ENCODE results near the gene TMEM213.

TMEM213 gene

DNA sequence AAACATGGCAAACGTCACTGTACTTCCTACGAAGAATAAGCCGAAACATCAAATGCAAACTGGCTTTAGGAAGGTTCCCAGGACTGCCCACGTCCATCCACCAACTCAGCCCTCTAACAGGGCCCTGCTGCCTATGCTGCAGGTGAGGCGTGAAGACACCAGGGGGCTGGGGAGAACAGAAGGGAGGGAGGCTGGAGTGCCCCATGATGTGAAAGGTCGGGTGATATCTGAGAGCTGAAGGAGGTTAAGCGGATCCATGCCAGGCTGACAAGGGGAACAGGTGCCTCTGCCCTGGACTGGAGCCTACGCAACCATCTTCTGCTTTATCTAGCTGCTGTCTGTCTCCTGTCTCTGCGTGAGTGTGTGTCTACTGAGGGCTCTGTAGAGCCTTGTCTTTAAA lies 40.4 kb downstream of the TMEM213 start:
- Mint-ChIP-seq H3K4me1 (peaks cover 7% of the 10 kb centered on the region), H3K27ac (no peak overlapping the region), H3K36me3 (no peaks in the 10 kb centered on the region), H3K4me3 (no peak overlapping the region), H3K9me3 (no peaks in the 10 kb centered on the region), H3K27me3 (peaks cover 26% of the 10 kb centered on the region)
- DNase-seq = no peak
- CTCF ChIA-PET = no interaction called here

DNA sequence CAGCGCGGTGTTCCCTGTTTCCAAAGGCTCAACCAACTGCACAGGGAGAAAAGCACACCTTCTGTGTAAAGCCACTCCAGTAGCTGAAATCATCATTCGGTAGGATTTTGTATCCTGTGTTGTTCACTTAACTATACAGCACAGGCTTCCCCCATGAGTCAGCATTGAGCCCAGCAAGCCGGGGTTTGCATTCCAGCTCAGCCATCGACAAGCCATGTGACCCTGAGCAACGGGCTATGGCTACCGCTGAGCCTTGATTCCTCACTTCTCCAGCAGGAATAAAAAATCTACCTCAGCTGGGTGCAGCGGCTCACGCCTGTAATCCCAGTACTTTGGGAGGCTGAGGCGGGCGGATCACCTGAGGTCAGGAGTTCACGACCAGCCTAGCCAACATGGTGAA lies 44.3 kb downstream of the TMEM213 start:
- Mint-ChIP-seq H3K36me3 (no peaks in the 10 kb centered on the region), H3K27ac (no peak overlapping the region), H3K9me3 (no peaks in the 10 kb centered on the region), H3K4me3 (no peak overlapping the region), H3K27me3 (peaks cover 25% of the 10 kb centered on the region), H3K4me1 (no peaks in the 10 kb centered on the region)
- CTCF ChIA-PET = interaction anchor here (1.2 kb wide), 1 partner anchor 12 kb away, joined by 3 read pairs; no protein-coding TSS in a partner anchor
- no peak for DNase-seq

DNA sequence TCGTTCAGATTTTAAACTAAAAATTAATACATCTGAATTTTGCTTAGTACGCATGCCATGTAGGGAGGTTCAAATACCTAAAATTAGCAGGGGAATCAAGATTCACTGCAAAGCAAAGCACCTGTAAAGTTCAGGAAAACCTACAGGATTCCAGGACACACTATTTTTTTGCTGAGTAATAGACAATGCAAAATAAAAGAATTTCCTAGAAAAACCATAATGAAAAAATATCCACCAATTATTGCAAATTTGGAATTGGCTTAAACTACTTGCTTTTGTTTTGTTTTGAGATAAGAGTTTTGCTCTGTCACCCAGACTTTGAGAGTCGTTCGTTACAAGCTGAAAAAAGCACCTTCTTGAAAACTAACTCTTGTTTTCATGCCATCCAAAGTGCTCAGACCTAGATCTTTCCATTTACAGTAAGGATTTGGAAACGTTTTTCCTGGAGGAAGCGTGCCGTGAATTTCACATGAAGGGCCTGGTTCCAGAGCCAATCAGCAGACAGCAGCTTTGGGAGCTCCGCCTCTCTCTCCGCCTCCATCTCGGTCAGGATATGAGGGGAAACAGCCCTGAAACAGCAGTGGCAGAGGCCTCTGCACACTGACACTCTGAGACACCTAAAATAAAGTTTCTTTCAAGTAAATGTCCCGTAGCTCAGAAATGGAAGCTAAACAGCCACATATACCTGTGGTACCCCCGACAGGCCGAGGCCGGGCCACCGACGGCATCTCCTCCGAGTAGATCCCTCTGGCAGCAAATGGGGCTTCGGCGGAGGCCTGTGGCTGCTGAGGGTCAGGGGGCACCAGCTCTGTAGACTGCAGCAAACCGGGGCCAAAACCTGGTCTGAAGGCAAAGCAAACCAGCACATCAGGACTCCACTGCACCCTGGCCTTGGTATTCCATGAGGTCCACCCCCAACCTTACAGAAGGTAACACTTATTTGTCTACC lies 46.1 kb downstream of the TMEM213 start:
- Mint-ChIP-seq H3K9me3 (no peaks in the 10 kb centered on the region), H3K4me3 (no peak overlapping the region)
- CTCF ChIA-PET = no interaction called here

DNA sequence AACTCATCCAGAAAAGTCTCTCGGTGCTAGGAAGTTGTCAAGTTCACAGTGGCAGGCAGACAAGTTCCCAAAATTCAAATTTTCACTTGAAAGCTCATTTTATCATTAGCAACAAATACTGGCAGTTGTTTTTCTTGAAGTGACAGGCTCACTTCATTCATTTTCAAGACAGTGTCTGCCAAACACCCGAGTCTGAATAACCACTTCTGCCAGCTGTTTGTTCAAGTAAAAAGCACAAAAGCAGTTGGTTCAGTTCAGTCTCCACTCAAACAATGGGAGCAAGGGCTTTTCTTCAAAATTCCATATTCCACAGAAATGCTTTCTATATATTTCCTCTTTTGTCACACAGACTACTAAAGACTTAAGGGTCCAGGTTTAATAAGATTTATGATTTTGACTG lies 47.9 kb downstream of the TMEM213 start:
- H3K4me1 Mint-ChIP-seq = no peaks in the 10 kb centered on the region
- no peaks in the 10 kb centered on the region for H3K36me3 Mint-ChIP-seq
- no peak overlapping the region for H3K27ac Mint-ChIP-seq
- H3K9me3 Mint-ChIP-seq = no peaks in the 10 kb centered on the region
- no peak overlapping the region for H3K4me3 Mint-ChIP-seq
- CTCF ChIA-PET = no interaction called here
- peaks cover 12% of the 10 kb centered on the region for H3K27me3 Mint-ChIP-seq
- no peak for DNase-seq

More for the DNA sequence above, 46.1 kb downstream of the TMEM213 start:
- no peaks in the 10 kb centered on the region for H3K4me1 Mint-ChIP-seq
- peaks cover 21% of the 10 kb centered on the region for H3K27me3 Mint-ChIP-seq
- DNase-seq = no peak
- no peak overlapping the region for H3K27ac Mint-ChIP-seq
- H3K36me3 Mint-ChIP-seq = no peaks in the 10 kb centered on the region

DNA sequence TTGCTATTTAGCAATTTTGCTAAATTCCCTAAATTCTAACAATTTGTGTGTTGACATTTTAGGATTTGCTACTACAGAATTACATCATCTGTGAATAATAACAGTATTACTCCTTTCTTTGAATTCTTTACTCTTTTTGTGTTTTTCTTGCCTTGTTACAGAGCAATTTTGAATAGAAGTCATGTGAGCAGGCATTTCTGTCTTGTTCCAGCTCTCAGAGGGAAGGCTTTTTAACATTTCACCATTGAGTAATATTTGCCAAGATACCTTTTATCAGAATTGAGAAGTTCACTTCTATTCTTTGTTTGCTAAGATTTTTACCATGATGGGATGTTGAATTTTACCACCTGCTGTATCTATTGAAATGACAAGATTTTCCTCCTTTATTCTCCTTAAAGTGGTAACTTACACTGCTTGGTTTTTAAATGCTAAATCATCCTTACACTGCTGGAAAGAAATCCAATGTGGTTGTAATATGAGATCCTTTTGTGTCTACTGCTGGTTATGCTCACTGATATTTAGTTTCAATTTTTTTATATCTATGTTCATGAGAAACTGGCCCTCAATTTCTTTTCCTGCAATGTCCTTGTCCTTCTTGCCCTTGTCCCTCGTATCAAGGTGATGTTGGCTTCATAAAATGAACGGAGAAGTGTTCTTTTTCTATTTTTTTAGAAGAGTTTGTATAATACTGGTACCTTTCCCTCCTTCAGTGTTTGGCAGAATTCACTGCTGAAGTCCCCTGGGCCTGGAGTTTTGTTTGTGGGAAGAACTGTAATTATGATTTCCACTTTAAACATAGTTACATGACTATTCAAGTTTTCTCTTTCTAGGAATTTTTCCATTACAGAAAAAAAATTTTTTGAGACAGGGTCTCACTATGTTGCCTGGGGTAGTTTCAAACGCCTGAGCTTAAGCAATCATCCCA lies 50.5 kb downstream of the TMEM213 start:
- peaks cover 4% of the 10 kb centered on the region for H3K27me3 Mint-ChIP-seq
- no peaks in the 10 kb centered on the region for H3K36me3 Mint-ChIP-seq
- no peak overlapping the region for H3K4me3 Mint-ChIP-seq
- no peaks in the 10 kb centered on the region for H3K9me3 Mint-ChIP-seq
- H3K27ac Mint-ChIP-seq = no peak overlapping the region
- H3K4me1 Mint-ChIP-seq = no peaks in the 10 kb centered on the region
- CTCF ChIA-PET = no interaction called here
- DNase-seq = no peak

DNA sequence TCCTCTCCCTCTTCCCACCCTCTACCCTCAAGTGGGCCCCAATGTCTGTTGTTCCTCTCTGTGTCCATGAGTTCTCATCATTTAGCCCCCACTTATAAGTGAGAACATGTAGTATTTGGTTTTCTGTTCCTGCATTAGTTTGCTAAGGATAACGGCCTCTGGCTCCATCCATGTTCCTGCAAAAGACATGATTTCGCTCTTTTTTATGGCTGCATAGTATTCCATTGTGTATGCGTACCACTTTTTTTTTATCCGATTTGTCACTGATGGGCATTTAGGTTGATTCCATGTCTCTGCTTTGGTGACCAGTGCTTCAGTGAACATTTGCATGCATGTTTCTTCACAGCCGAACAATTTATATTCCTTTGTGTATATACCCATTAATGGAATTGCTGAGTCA lies 51.9 kb downstream of the TMEM213 start:
- Mint-ChIP-seq H3K36me3 (no peaks in the 10 kb centered on the region), H3K27me3 (peaks cover under 1% of the 10 kb centered on the region), H3K4me1 (no peaks in the 10 kb centered on the region), H3K4me3 (no peak overlapping the region), H3K9me3 (no peaks in the 10 kb centered on the region), H3K27ac (no peak overlapping the region)
- no peak for DNase-seq
- CTCF ChIA-PET = no interaction called here

DNA sequence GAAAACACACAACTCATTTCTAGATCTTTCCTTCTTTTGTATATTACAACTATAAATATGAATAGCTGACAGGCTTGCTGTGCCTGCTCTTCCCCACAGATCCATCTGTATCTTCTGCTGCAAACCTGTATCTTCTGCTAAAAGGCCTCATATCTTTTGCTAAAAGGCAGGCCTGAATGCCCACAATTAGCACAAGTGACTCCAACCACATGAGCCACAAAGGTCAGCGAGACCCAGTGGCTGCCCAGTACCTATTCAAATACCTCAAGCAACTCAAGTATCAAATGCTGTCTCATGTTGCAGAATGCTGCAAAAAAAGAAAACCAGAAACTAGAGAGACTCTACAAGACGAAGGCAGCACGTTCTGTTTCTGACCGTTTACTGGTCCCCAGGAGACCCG lies 54.7 kb downstream of the TMEM213 start:
- H3K27me3 Mint-ChIP-seq = no peaks in the 10 kb centered on the region
- H3K36me3 Mint-ChIP-seq = no peaks in the 10 kb centered on the region
- H3K9me3 Mint-ChIP-seq = peaks cover 6% of the 10 kb centered on the region
- no peak overlapping the region for H3K27ac Mint-ChIP-seq
- CTCF ChIA-PET = no interaction called here
- H3K4me1 Mint-ChIP-seq = no peaks in the 10 kb centered on the region
- no peak overlapping the region for H3K4me3 Mint-ChIP-seq
- no peak for DNase-seq

DNA sequence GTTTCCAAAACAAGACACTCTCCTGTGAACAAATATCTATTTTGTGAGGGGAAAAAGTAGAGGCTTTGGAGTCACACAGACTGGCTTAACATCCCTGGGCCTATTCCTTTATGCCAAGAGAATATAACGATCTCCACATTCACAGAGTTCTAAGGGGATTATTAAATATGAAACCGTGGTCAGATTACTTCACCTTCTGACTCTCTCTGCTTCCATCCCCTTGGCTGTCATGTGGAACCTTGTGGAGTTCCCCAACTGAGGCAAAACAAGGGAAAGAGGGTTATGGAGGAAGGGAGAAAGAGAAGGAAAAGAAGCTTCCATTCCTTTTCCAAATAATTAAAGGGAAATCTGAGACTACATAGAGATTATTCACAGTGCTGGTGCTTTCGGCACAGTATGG lies 55.7 kb downstream of the TMEM213 start:
- no peak for DNase-seq
- CTCF ChIA-PET = no interaction called here
- H3K27me3 Mint-ChIP-seq = no peaks in the 10 kb centered on the region
- peaks cover 13% of the 10 kb centered on the region for H3K9me3 Mint-ChIP-seq
- H3K36me3 Mint-ChIP-seq = peaks cover 1% of the 10 kb centered on the region
- H3K27ac Mint-ChIP-seq = no peak overlapping the region
- no peaks in the 10 kb centered on the region for H3K4me1 Mint-ChIP-seq
- H3K4me3 Mint-ChIP-seq = no peak overlapping the region

DNA sequence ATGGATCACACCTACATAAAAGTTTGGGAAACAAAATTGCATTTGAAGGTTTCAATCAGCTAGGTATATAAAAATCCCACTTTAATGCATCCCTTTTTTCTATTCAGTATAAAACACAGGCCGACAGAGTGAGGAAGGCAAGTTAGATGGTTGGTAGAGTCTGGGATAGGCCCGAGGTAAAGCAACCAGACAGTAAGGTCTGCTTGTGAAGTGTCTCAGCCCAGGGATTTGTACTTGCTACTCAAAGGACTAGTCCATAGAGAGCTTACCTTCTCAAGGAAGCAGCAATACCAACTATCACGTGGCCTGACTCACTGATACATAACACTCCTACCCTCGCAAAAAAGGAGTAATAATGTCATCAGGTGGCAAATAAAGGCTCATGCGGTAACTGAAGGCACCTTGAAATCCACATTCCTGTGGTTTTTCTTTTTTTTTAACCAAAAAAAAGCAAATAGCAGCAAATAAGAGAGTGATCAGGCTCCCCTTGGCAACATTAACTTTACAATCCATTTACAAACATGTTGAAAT lies 56.4 kb downstream of the TMEM213 start:
- no peak overlapping the region for H3K27ac Mint-ChIP-seq
- H3K27me3 Mint-ChIP-seq = no peaks in the 10 kb centered on the region
- H3K4me3 Mint-ChIP-seq = no peak overlapping the region
- H3K9me3 Mint-ChIP-seq = peaks cover 15% of the 10 kb centered on the region
- H3K36me3 Mint-ChIP-seq = peaks cover 1% of the 10 kb centered on the region
- no peak for DNase-seq
- H3K4me1 Mint-ChIP-seq = no peaks in the 10 kb centered on the region
- CTCF ChIA-PET = no interaction called here

DNA sequence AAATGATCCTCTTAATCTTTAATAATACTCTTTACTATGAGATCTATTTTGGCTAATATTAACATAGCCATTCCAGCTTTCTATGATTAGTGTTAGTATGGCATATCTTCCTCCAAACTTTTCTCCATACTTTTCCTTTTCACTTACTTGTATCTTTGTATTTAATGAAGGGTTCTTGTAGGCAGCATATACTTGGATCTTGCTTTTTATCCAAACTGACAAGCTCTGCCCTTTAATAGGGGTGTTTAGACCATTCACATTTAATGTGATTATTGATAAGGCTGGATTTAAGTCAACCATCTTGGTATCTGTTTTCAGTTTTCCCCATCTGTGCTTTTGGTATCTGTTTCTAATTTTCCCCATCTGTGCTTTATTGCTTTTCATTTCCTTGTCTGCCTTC lies 59.9 kb downstream of the TMEM213 start:
- no peaks in the 10 kb centered on the region for H3K4me1 Mint-ChIP-seq
- no peaks in the 10 kb centered on the region for H3K27me3 Mint-ChIP-seq
- CTCF ChIA-PET = no interaction called here
- H3K36me3 Mint-ChIP-seq = peaks cover 1% of the 10 kb centered on the region
- no peak overlapping the region for H3K4me3 Mint-ChIP-seq
- H3K27ac Mint-ChIP-seq = no peak overlapping the region
- H3K9me3 Mint-ChIP-seq = peaks cover 15% of the 10 kb centered on the region
- DNase-seq = no peak

DNA sequence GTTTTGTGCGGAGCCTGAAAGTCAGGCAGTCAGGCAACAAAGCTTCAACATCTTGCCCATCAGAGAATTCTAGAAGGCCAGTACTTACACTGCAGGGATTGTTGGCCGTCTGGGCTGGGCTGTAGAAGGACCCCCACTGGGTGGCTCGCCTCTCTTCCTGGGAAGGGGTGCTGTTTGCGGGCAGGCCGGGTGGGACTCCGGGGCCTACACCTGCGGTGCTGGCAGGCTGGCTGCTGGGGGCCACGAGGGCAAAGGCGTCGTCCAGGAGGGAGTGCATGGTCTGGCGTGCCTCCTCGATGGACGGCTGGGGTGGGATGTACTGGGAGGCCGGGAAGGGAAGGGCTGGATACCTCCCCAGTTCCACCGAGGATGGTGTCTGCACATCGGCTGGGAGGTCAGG lies 63.3 kb downstream of the TMEM213 start:
- Mint-ChIP-seq H3K27me3 (no peaks in the 10 kb centered on the region), H3K36me3 (peaks cover 1% of the 10 kb centered on the region), H3K4me3 (no peak overlapping the region), H3K27ac (no peak overlapping the region), H3K9me3 (peaks cover 15% of the 10 kb centered on the region), H3K4me1 (peaks cover 18% of the 10 kb centered on the region)
- CTCF ChIA-PET = no interaction called here
- no peak for DNase-seq

DNA sequence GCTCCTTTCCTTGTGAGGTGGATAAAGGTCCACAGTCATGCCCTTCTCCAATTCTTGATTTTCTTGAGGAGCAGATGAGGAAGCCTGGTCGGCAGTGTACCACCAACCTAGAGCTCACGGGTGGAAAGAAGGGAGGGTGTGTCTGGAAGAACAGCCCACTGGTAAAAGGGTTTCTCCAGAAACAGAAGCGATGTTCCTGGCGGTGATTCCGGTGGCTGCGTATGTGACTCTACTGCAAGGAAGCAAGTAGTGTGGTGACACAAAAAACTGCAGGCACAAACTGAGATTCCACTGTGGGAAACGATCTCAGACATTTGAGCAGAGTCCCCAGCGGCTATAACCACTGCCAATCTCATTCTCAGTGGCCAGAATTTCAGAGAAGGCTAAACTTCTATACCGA lies 66.1 kb downstream of the TMEM213 start:
- Mint-ChIP-seq H3K9me3 (no peaks in the 10 kb centered on the region), H3K4me3 (no peak overlapping the region), H3K36me3 (no peaks in the 10 kb centered on the region), H3K4me1 (peaks cover 22% of the 10 kb centered on the region), H3K27ac (no peak overlapping the region), H3K27me3 (peaks cover 3% of the 10 kb centered on the region)
- CTCF ChIA-PET = interaction anchor here (1.1 kb wide), 1 partner anchor 125 kb away, joined by 3 read pairs; no protein-coding TSS in a partner anchor
- DNase-seq = no peak

DNA sequence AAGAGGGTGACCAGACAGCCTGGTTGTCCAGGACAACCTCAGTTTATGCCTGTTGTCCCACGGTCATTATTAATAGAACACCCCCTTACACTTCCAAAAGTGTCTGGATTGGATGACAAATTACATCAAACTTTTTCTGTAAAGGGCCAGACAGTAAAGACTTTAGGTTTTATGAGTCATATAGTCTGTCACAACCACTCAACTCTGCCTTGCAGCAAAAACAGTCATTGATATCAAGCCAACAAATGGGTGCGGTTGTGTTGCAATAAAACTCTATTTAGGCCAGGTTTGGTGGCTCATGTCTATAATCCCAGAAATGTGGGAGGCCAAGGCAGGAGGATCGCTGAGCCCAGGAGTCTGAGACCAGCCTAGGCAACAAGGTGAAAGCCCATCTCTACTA lies 66.9 kb downstream of the TMEM213 start:
- Mint-ChIP-seq H3K27me3 (peaks cover 4% of the 10 kb centered on the region), H3K36me3 (no peaks in the 10 kb centered on the region), H3K4me1 (peaks cover 22% of the 10 kb centered on the region), H3K27ac (no peak overlapping the region), H3K4me3 (no peak overlapping the region), H3K9me3 (no peaks in the 10 kb centered on the region)
- CTCF ChIA-PET = interaction anchor here (0.7 to 1.7 kb wide), 6 partner anchors 10 to 703 kb away, joined by 3 to 8 read pairs (median 4); no protein-coding TSS in a partner anchor
- no peak for DNase-seq

DNA sequence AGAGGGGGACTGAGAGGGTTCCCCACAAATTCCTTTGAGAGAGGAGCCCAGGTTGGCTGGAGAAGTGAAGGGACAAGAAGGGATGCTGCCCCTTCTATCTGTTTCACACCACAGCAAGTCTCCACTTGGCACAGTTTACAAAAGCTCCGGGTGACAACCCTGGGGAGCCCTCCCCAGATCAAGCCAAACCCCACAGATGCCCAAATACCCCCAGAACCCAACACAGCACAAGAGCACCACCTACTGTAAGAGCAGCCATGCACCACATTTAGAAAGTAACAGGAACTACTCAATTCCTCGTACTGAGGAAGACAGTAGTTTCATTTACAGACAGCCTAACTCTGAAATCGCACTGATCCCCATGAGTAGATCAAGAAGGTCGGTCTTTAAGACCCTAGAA lies 68.0 kb downstream of the TMEM213 start:
- DNase-seq = peak; percentile 75
- H3K27ac Mint-ChIP-seq = peak overlapping the region; percentile 26
- H3K36me3 Mint-ChIP-seq = no peaks in the 10 kb centered on the region
- peaks cover 22% of the 10 kb centered on the region for H3K4me1 Mint-ChIP-seq
- no peaks in the 10 kb centered on the region for H3K9me3 Mint-ChIP-seq
- H3K27me3 Mint-ChIP-seq = peaks cover 4% of the 10 kb centered on the region
- no peak overlapping the region for H3K4me3 Mint-ChIP-seq
- CTCF ChIA-PET = interaction anchor here (0.7 to 1.7 kb wide), 5 partner anchors 9 to 704 kb away, joined by 3 to 8 read pairs (median 5); no protein-coding TSS in a partner anchor

Measured in activated naive CD4-positive, alpha-beta T cell treated with anti-CD3 and anti-CD28 coated beads, Interleukin-2, amount 10 ng/mL, durations not matched to agents 7 days and 5 days (primary cell).